ENCODE measurements around the gene CASKIN1. TPM values are rescaled to one million over a fixed set of nuclear protein-coding genes. Genes with fewer than 3 reads are reported as not detected.

Gene CASKIN1
- total RNA-seq, 1 experiment from 2014 or later, result 5.9 TPM

- no peaks in the 10 kb centered on the region for H3K9me2 ChIP-seq (ENCODE audit: insufficient read depth)
- DNase-seq (ENCODE audit: low read depth, low spot score) (no peak), ATAC-seq (peak; percentile 0; the same call in 1 of the 2 replicates)
- H3K36me3 ChIP-seq (ENCODE audit: control insufficient read depth in 1 of 2, insufficient read depth in 2 of 2, low read length in 2 of 2), result peaks cover 0 to 14% of the 10 kb centered on the region in 2 experiments; a peak in 2 of 4 replicates
- ChIA-PET RAD21 (ENCODE audit: low non-redundant PET in 1 of 2, low total read pairs in 2 of 2, uncharacterized antibody in 2 of 2, unreplicated experiment in 2 of 2) (interaction anchor here in 1 of 2 experiments (1.0 kb wide), 1 partner anchor 19 kb away, joined by 5 read pairs; no protein-coding TSS in a partner anchor), POLR2A (interaction anchor here (0.7 to 2.7 kb wide), 6 partner anchors 16 to 274 kb away, joined by 3 to 17 read pairs (median 8); partner anchors contain the start of genes ECI1, RPS2 and TRAF7), CTCF (interaction anchor here (1.6 to 2.3 kb wide), 2 partner anchors 19 to 38 kb away, joined by 7 to 13 read pairs; partner anchors contain the start of gene ECI1)
- H3K4me2 ChIP-seq (ENCODE audit: low read length), result peak overlapping the region; percentile 99
- peak overlapping the region; percentile 98 for H3K27ac ChIP-seq (ENCODE audit: low read depth, low read length)
- peak overlapping the region; percentile 62 to 84 for H3K4me3 ChIP-seq (replicated peaks in 1 of 2; ENCODE audit: low read depth in 1 of 2, low read length in 2 of 2)
- TF ChIP-seq ATF3 (IDR thresholded peaks at IDR 0.05) (no peak), ZFX (IDR thresholded peaks at IDR 0.05) (peak; percentile 97), POLR2AphosphoS5 (IDR thresholded peaks at IDR 0.05; ENCODE audit: low read depth, low read length) (no peak)
- TF ChIP-seq, protein P1, sequence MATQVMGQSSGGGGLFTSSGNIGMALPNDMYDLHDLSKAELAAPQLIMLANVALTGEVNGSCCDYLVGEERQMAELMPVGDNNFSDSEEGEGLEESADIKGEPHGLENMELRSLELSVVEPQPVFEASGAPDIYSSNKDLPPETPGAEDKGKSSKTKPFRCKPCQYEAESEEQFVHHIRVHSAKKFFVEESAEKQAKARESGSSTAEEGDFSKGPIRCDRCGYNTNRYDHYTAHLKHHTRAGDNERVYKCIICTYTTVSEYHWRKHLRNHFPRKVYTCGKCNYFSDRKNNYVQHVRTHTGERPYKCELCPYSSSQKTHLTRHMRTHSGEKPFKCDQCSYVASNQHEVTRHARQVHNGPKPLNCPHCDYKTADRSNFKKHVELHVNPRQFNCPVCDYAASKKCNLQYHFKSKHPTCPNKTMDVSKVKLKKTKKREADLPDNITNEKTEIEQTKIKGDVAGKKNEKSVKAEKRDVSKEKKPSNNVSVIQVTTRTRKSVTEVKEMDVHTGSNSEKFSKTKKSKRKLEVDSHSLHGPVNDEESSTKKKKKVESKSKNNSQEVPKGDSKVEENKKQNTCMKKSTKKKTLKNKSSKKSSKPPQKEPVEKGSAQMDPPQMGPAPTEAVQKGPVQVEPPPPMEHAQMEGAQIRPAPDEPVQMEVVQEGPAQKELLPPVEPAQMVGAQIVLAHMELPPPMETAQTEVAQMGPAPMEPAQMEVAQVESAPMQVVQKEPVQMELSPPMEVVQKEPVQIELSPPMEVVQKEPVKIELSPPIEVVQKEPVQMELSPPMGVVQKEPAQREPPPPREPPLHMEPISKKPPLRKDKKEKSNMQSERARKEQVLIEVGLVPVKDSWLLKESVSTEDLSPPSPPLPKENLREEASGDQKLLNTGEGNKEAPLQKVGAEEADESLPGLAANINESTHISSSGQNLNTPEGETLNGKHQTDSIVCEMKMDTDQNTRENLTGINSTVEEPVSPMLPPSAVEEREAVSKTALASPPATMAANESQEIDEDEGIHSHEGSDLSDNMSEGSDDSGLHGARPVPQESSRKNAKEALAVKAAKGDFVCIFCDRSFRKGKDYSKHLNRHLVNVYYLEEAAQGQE (IDR thresholded peaks at IDR 0.05; ENCODE audit: low read depth), result no peak
- no TSS peak for BruUV-seq (replicated peaks)
- H3K4me1 ChIP-seq (ENCODE audit: control insufficient read depth in 1 of 2, insufficient read depth in 2 of 2, low read length in 2 of 2), result peaks cover 23 to 37% of the 10 kb centered on the region in 2 experiments
- H2AFZ ChIP-seq (ENCODE audit: low read depth, low read length, poor library complexity, severe bottlenecking), result no peak overlapping the region
- peaks cover 9% of the 10 kb centered on the region; the same call in 1 of the 2 replicates for H4K20me1 ChIP-seq (ENCODE audit: insufficient read depth)
- intact Hi-C loops (cut with micrococcal nuclease), result no loop called here
- H3K9ac ChIP-seq (ENCODE audit: low read length), result peak overlapping the region; percentile 92
- no peaks in the 10 kb centered on the region for H3K9me3 ChIP-seq (ENCODE audit: control insufficient read depth in 1 of 2, insufficient read depth in 1 of 2, low read depth in 1 of 2, low read length in 2 of 2)
- H3K79me2 ChIP-seq (ENCODE audit: insufficient read depth, low read length), result peaks cover 33% of the 10 kb centered on the region
- H3K27me3 ChIP-seq (ENCODE audit: insufficient read depth, low read length), result no peaks in the 10 kb centered on the region
These were observed 17.7 kb upstream of the CASKIN1 start for GRCh38 chr16:2213817-2214718.
